ENCODE data around the gene PGAP6. TPM values are rescaled to one million over a fixed set of nuclear protein-coding genes. Genes with fewer than 3 reads are reported as not detected.

Gene PGAP6
- total RNA-seq, 1 experiment from 2014 or later, result 128 TPM

DNA sequence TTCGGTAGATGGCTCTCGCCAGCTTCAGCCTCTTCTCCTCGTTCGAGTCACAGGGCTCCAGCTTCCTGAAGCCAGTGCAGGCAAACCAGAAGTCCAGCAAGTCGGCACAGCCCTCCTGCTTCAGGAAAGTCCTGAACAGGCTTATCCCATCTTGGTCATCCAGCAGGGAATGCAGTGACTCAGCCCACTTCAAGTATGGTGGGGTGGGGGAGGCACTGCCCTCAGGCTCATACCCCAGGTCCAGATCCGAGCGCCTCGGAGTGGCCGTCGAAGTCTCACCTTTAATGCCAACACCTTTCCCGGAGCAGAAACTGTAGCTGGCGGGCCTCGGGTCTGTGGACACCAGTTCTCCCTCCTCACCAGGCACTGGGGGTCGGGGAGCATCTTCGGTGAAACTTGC, 35.2 kb downstream of the PGAP6 start:
- in situ Hi-C loops (cut with HindIII; ENCODE audit: low pct_unique_long_range_greater_than_20kb, low sequenced_read_pairs), result no loop called here
- H3K9me3 ChIP-seq (ENCODE audit: control insufficient read depth, insufficient read depth, low read depth, low read length), result no peaks in the 10 kb centered on the region
- peaks cover 4% of the 10 kb centered on the region; the same call in 1 of the 2 replicates for H3K4me1 ChIP-seq (ENCODE audit: control insufficient read depth, insufficient read depth, low read length)
- no peaks in the 10 kb centered on the region for H3K27me3 ChIP-seq (ENCODE audit: control insufficient read depth, insufficient read depth, low read length)
- DNase-seq (ENCODE audit: low read depth, low spot score) (no peak), ATAC-seq (no peak)
- BruUV-seq (replicated peaks), result no TSS peak
- CTCF ChIA-PET, result interaction anchor here (0.6 kb wide), 1 partner anchor 199 kb away, joined by 3 read pairs; no protein-coding TSS in a partner anchor
- intact Hi-C loops (cut with micrococcal nuclease; ENCODE audit: unreplicated experiment), result no loop called here
- no peak overlapping the region for H3K4me3 ChIP-seq (ENCODE audit: low read depth in 2 of 2, low read length in 2 of 2)
- H3K36me3 ChIP-seq (ENCODE audit: control insufficient read depth, insufficient read depth, low read length), result peaks cover 5% of the 10 kb centered on the region; the same call in 1 of the 2 replicates
- H3K27ac ChIP-seq (ENCODE audit: low read length), result no peak overlapping the region
- TF ChIP-seq, protein P1, sequence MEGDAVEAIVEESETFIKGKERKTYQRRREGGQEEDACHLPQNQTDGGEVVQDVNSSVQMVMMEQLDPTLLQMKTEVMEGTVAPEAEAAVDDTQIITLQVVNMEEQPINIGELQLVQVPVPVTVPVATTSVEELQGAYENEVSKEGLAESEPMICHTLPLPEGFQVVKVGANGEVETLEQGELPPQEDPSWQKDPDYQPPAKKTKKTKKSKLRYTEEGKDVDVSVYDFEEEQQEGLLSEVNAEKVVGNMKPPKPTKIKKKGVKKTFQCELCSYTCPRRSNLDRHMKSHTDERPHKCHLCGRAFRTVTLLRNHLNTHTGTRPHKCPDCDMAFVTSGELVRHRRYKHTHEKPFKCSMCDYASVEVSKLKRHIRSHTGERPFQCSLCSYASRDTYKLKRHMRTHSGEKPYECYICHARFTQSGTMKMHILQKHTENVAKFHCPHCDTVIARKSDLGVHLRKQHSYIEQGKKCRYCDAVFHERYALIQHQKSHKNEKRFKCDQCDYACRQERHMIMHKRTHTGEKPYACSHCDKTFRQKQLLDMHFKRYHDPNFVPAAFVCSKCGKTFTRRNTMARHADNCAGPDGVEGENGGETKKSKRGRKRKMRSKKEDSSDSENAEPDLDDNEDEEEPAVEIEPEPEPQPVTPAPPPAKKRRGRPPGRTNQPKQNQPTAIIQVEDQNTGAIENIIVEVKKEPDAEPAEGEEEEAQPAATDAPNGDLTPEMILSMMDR (IDR thresholded peaks at IDR 0.05), result no peak
- no peak for TF ChIP-seq POLR2AphosphoS5 (IDR thresholded peaks at IDR 0.05; ENCODE audit: low read depth, low read length)
- TF ChIP-seq, protein P2, sequence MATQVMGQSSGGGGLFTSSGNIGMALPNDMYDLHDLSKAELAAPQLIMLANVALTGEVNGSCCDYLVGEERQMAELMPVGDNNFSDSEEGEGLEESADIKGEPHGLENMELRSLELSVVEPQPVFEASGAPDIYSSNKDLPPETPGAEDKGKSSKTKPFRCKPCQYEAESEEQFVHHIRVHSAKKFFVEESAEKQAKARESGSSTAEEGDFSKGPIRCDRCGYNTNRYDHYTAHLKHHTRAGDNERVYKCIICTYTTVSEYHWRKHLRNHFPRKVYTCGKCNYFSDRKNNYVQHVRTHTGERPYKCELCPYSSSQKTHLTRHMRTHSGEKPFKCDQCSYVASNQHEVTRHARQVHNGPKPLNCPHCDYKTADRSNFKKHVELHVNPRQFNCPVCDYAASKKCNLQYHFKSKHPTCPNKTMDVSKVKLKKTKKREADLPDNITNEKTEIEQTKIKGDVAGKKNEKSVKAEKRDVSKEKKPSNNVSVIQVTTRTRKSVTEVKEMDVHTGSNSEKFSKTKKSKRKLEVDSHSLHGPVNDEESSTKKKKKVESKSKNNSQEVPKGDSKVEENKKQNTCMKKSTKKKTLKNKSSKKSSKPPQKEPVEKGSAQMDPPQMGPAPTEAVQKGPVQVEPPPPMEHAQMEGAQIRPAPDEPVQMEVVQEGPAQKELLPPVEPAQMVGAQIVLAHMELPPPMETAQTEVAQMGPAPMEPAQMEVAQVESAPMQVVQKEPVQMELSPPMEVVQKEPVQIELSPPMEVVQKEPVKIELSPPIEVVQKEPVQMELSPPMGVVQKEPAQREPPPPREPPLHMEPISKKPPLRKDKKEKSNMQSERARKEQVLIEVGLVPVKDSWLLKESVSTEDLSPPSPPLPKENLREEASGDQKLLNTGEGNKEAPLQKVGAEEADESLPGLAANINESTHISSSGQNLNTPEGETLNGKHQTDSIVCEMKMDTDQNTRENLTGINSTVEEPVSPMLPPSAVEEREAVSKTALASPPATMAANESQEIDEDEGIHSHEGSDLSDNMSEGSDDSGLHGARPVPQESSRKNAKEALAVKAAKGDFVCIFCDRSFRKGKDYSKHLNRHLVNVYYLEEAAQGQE (IDR thresholded peaks at IDR 0.05; ENCODE audit: insufficient read depth in 1 of 2, low read depth in 2 of 2, low read length in 1 of 2), result no peak
- POLR2A ChIA-PET, result no interaction called here

GRCh38 chr16:345772-346171, 36.0 kb downstream of the PGAP6 start:
- no peaks in the 10 kb centered on the region for H3K9me3 ChIP-seq (ENCODE audit: control insufficient read depth, insufficient read depth, low read depth, low read length)
- ChIA-PET CTCF (interaction anchor here (0.6 to 0.7 kb wide), 2 partner anchors 58 to 73 kb away, joined by 6 read pairs; no protein-coding TSS in a partner anchor), POLR2A (no interaction called here)
- in situ Hi-C loops (cut with HindIII; ENCODE audit: low pct_unique_long_range_greater_than_20kb, low sequenced_read_pairs) (no loop called here), intact Hi-C loops (cut with micrococcal nuclease; ENCODE audit: unreplicated experiment) (no loop called here)
- no peak for ATAC-seq
- H3K4me1 ChIP-seq (ENCODE audit: control insufficient read depth, insufficient read depth, low read length), result peaks cover 4% of the 10 kb centered on the region; the same call in 1 of the 2 replicates
- H3K27me3 ChIP-seq (ENCODE audit: control insufficient read depth, insufficient read depth, low read length), result no peaks in the 10 kb centered on the region
- no peak for DNase-seq (ENCODE audit: low read depth, low spot score)
- H3K36me3 ChIP-seq (ENCODE audit: control insufficient read depth, insufficient read depth, low read length), result peaks cover 5% of the 10 kb centered on the region; the same call in 1 of the 2 replicates
- no TSS peak for BruUV-seq (replicated peaks)
- H3K4me3 ChIP-seq (ENCODE audit: low read depth in 2 of 2, low read length in 2 of 2), result no peak overlapping the region
- TF ChIP-seq, protein P1 (IDR thresholded peaks at IDR 0.05), result no peak
- TF ChIP-seq, protein P2 (IDR thresholded peaks at IDR 0.05; ENCODE audit: insufficient read depth in 1 of 2, low read depth in 2 of 2, low read length in 1 of 2), result no peak
- TF ChIP-seq TCF7L2 (IDR thresholded peaks at IDR 0.05; ENCODE audit: low read depth, low read length) (no peak), POLR2AphosphoS5 (IDR thresholded peaks at IDR 0.05; ENCODE audit: low read depth, low read length) (no peak), SIN3A (IDR thresholded peaks at IDR 0.05; ENCODE audit: borderline replicate concordance, insufficient read depth, low read depth, low read length) (no peak)
- no peak overlapping the region for H3K27ac ChIP-seq (ENCODE audit: low read length)
